Keratinocyte (primary cell): ENCODE measurements around the gene PLPP4. TPM values are rescaled to one million over a fixed set of nuclear protein-coding genes. Genes with fewer than 3 reads are reported as not detected.

Experiments used
- DNase-seq: peaks from one replicate; pipeline ENCODE4 v3.0.0-alpha.2; 2011; ENCODE audit warnings: low read depth, missing footprints, low spot score
- FAIRE-seq: peaks from 2 replicates; lab custom pipeline; 2011; peaks lifted over from hg19 to GRCh38; lab: Jason Lieb, UNC
- H2AFZ ChIP-seq: 2 replicates; pipeline ENCODE4 v1.6.0; 2012; ENCODE audit warnings: low read length, control low read depth, inconsistent platforms; ENCODE audit not compliant: control insufficient read depth
- H3K27ac ChIP-seq: 2 replicates; pipeline ENCODE4 v1.5.1; 2011; ENCODE audit warnings: low read length; ENCODE audit not compliant: control insufficient read depth, insufficient read depth
- H3K27me3 ChIP-seq: 3 replicates; pipeline ENCODE4 v1.6.0; 2011; ENCODE audit warnings: low read length; ENCODE audit not compliant: control insufficient read depth, insufficient read depth; ENCODE audit errors: extremely low read depth
- H3K36me3 ChIP-seq, 2 experiments: 2 replicates in 1 of 2; 3 replicates in 1 of 2; pipeline ENCODE4 v1.5.1; 2011; ENCODE audit warnings: low read length in 2 of 2, mild to moderate bottlenecking in 1 of 2; ENCODE audit not compliant: control insufficient read depth in 2 of 2, insufficient read depth in 2 of 2; ENCODE audit errors: extremely low read depth in 1 of 2
- H3K4me1 ChIP-seq: 3 replicates; pipeline ENCODE4 v1.5.1; 2011; ENCODE audit warnings: low read length; ENCODE audit not compliant: control insufficient read depth, insufficient read depth; ENCODE audit errors: extremely low read depth
- H3K4me2 ChIP-seq: 3 replicates; pipeline ENCODE4 v1.6.0; 2011; ENCODE audit warnings: low read depth, low read length; ENCODE audit not compliant: control insufficient read depth, insufficient read depth; ENCODE audit errors: extremely low read depth
- H3K4me3 ChIP-seq, 3 experiments: fragments of 200-600 bp in 1 of 3; sonication (generic) in 1 of 3; 2 replicates in 2 of 3; 3 replicates in 1 of 3; pipeline ENCODE4 v1.5.1; 2011 to 2016; ENCODE audit warnings: low read length in 3 of 3, mild to moderate bottlenecking in 3 of 3, control low read depth in 2 of 3, inconsistent platforms in 1 of 3, low read depth in 1 of 3, mixed read lengths in 1 of 3, mixed run types in 1 of 3, moderate library complexity in 1 of 3; ENCODE audit not compliant: control insufficient read depth in 2 of 3, insufficient read depth in 2 of 3; ENCODE audit errors: extremely low read depth in 1 of 3
- H3K79me2 ChIP-seq: 2 replicates; pipeline ENCODE4 v1.6.0; 2012; ENCODE audit warnings: low read length; ENCODE audit not compliant: control insufficient read depth, insufficient read depth
- H3K9ac ChIP-seq: 3 replicates; pipeline ENCODE4 v1.6.0; 2011; ENCODE audit warnings: low read length; ENCODE audit not compliant: control insufficient read depth, insufficient read depth; ENCODE audit errors: extremely low read depth
- H3K9me1 ChIP-seq: 3 replicates; pipeline ENCODE4 v1.6.0; 2011; ENCODE audit warnings: low read length; ENCODE audit not compliant: control insufficient read depth, insufficient read depth; ENCODE audit errors: extremely low read depth
- H3K9me3 ChIP-seq: 2 replicates; pipeline ENCODE4 v1.5.1; 2012; ENCODE audit warnings: low read depth, low read length; ENCODE audit not compliant: control insufficient read depth
- H4K20me1 ChIP-seq: 3 replicates; pipeline ENCODE4 v1.6.0; 2011; ENCODE audit warnings: low read length; ENCODE audit not compliant: control insufficient read depth, insufficient read depth; ENCODE audit errors: extremely low read depth
- CTCF ChIP-seq, 3 experiments: IDR thresholded peaks in 1 of 3; conservative IDR thresholded peaks in 1 of 3; optimal IDR thresholded peaks in 1 of 3; 2 replicates in 2 of 3; 3 replicates in 1 of 3; pipeline versions ENCODE3 to v1.5.1; 2011; ENCODE audit warnings: low read length in 3 of 3, mild to moderate bottlenecking in 3 of 3, moderate library complexity in 2 of 3, control low read depth in 1 of 3, inconsistent platforms in 1 of 3; ENCODE audit not compliant: insufficient read depth in 2 of 3; ENCODE audit errors: extremely low read depth in 1 of 3
- EZH2 ChIP-seq: IDR thresholded peaks from one replicate; pipeline ENCODE4 v1.6.1; 2012; ENCODE audit warnings: inconsistent platforms, mild to moderate bottlenecking, low read length, moderate library complexity
- dilution Hi-C: fragments of 300-500 bp; cut with MboI; formaldehyde crosslinking; loops from one replicate; pipeline ENCODE4 v1.7.0; 2020; ENCODE audit warnings: low sequenced_read_pairs; ENCODE audit not compliant: extremely low pct_ligation_motif_present
- polyA plus RNA-seq, 5 experiments: library from polyadenylated mRNA; depleted of rRNA in 3 of 5; stranded (reverse) in 3 of 5; stranded (forward) in 1 of 5; unstranded in 1 of 5; fragments of >200 nt; gene quantifications; 1 replicate in 1 of 5; 2 replicates in 3 of 5; 3 replicates in 1 of 5; pipeline versions ENCODE4 v1.2.1 to v1.2.3, GENCODE V29; 2011 to 2012; ENCODE audit warnings: missing spikeins in 2 of 5, low read depth in 1 of 5, low replicate concordance in 1 of 5

The PLPP4 gene
- polyA plus RNA-seq, 1 donor (not counting 4 experiments of a cell fraction or from before 2014, with no cell fraction given), result 0.76 TPM

GRCh38 chr10:120433141-120433540, 23.9 kb upstream of the PLPP4 start:
- peaks cover 10% of the 10 kb centered on the region for H3K4me1 ChIP-seq

GRCh38 chr10:120436439-120437112, 20.5 kb upstream of the PLPP4 start:
- no peaks in the 10 kb centered on the region for H3K79me2 ChIP-seq
- peaks cover 2% of the 10 kb centered on the region for H3K4me1 ChIP-seq
- H3K4me3 ChIP-seq, result no peak overlapping the region
- no peaks in the 10 kb centered on the region for H3K9me1 ChIP-seq
- H3K36me3 ChIP-seq, result no peaks in the 10 kb centered on the region
- no peak overlapping the region for H2AFZ ChIP-seq
- FAIRE-seq, result no peak
- H3K27ac ChIP-seq, result no peak overlapping the region
- H3K9me3 ChIP-seq, result no peaks in the 10 kb centered on the region
- no peak for DNase-seq
- no peak overlapping the region for H3K9ac ChIP-seq
- no peaks in the 10 kb centered on the region for H3K27me3 ChIP-seq
- no peak overlapping the region for H3K4me2 ChIP-seq
- TF ChIP-seq CTCF (optimal IDR thresholded peaks at IDR 0.05 in 1 of 3, IDR thresholded peaks at IDR 0.05 in 1 of 3, conservative IDR thresholded peaks at IDR 0.05 in 1 of 3; ENCODE audit: extremely low read depth in 1 of 3, insufficient read depth in 2 of 3, low read length in 3 of 3) (peak in 1 of 3 experiments; percentile 42), EZH2 (no peak)
- H4K20me1 ChIP-seq, result no peaks in the 10 kb centered on the region
- dilution Hi-C loops, result no loop called here

More at GRCh38 chr10:120433141-120433540, 23.9 kb upstream of the PLPP4 start:
- Histone ChIP-seq H3K4me2 (no peak overlapping the region), H3K9me3 (no peaks in the 10 kb centered on the region), H2AFZ (no peak overlapping the region), H3K9ac (no peak overlapping the region), H3K9me1 (no peaks in the 10 kb centered on the region), H3K27ac (no peak overlapping the region), H3K79me2 (no peaks in the 10 kb centered on the region), H3K4me3 (no peak overlapping the region), H3K27me3 (no peaks in the 10 kb centered on the region), H3K36me3 (no peaks in the 10 kb centered on the region), H4K20me1 (no peaks in the 10 kb centered on the region)
- DNase-seq (no peak), FAIRE-seq (no peak)
- TF ChIP-seq EZH2, result no peak
- no peak for TF ChIP-seq CTCF (optimal IDR thresholded peaks at IDR 0.05 in 1 of 3, IDR thresholded peaks at IDR 0.05 in 1 of 3, conservative IDR thresholded peaks at IDR 0.05 in 1 of 3; ENCODE audit: extremely low read depth in 1 of 3, insufficient read depth in 2 of 3, low read length in 3 of 3)
- dilution Hi-C loops, result no loop called here
